ENCODE data around the gene SETD9.

DNA sequence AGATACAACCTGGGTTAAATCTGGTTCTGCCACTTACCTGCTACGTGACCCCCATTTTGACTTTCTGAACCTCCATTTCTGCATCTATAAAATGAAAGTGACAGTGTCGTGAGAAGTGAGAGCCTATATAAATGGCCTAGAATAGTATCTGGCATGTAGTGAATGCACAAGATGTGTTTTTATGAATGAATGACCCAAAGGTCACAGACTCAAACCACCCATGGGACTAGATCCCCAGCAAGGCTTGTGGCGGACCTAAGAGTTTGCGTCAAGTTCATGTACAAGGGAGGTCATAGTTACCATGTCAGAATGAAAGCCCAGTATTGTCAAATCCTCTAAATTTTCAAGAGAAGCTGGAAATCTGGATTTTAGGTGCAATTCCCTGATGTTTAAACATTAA is 11.2 kb upstream of the SETD9 start:
- TF ChIP-seq, protein P1, sequence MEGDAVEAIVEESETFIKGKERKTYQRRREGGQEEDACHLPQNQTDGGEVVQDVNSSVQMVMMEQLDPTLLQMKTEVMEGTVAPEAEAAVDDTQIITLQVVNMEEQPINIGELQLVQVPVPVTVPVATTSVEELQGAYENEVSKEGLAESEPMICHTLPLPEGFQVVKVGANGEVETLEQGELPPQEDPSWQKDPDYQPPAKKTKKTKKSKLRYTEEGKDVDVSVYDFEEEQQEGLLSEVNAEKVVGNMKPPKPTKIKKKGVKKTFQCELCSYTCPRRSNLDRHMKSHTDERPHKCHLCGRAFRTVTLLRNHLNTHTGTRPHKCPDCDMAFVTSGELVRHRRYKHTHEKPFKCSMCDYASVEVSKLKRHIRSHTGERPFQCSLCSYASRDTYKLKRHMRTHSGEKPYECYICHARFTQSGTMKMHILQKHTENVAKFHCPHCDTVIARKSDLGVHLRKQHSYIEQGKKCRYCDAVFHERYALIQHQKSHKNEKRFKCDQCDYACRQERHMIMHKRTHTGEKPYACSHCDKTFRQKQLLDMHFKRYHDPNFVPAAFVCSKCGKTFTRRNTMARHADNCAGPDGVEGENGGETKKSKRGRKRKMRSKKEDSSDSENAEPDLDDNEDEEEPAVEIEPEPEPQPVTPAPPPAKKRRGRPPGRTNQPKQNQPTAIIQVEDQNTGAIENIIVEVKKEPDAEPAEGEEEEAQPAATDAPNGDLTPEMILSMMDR (IDR thresholded peaks at IDR 0.05), result no peak
- TF ChIP-seq POLR2A (IDR thresholded peaks at IDR 0.05), result no peak

All from esophagus squamous epithelium (tissue), 4 donors.